Small intestine (tissue), 7 donors: ENCODE data around the gene CDC45. TPM values are rescaled to one million over a fixed set of nuclear protein-coding genes. Genes with fewer than 3 reads are reported as not detected.

Source experiments
- DNase-seq, 2 donors: peaks; one replicate each; pipeline versions ENCODE4 v3.0.0 to v3.0.0-alpha.2; 2013
- FAIRE-seq: peaks from 2 replicates; lab custom pipeline; 2012; peaks lifted over from hg19 to GRCh38; lab: Jason Lieb, UNC
- H3K27ac ChIP-seq, 3 donors: one replicate each; pipeline ENCODE4 v1.5.1; 2013; ENCODE audit warnings: low read length in 2 of 3, mild to moderate bottlenecking in 2 of 3, control low read depth in 1 of 3, inconsistent platforms in 1 of 3, low read depth in 1 of 3, moderate library complexity in 1 of 3
- H3K27me3 ChIP-seq, 3 donors: one replicate each; pipeline ENCODE4 v1.6.1; 2013; ENCODE audit warnings: low read length in 3 of 3, inconsistent platforms in 1 of 3; ENCODE audit not compliant: control insufficient read depth in 3 of 3, insufficient read depth in 3 of 3
- H3K36me3 ChIP-seq, 3 donors: one replicate each; pipeline ENCODE4 v1.6.1; 2013; ENCODE audit warnings: low read length in 3 of 3, inconsistent platforms in 1 of 3, low read depth in 1 of 3, mild to moderate bottlenecking in 1 of 3, moderate library complexity in 1 of 3; ENCODE audit not compliant: control insufficient read depth in 3 of 3, insufficient read depth in 2 of 3
- H3K4me1 ChIP-seq, 3 donors: one replicate each; pipeline ENCODE4 v1.6.1; 2013; ENCODE audit warnings: low read length in 2 of 3, inconsistent platforms in 1 of 3, low read depth in 1 of 3, mild to moderate bottlenecking in 1 of 3, moderate library complexity in 1 of 3; ENCODE audit not compliant: control insufficient read depth in 3 of 3, insufficient read depth in 2 of 3
- H3K4me3 ChIP-seq, 3 donors: one replicate each; pipeline ENCODE4 v1.5.1; 2013; ENCODE audit warnings: low read length in 3 of 3, control low read depth in 1 of 3, inconsistent platforms in 1 of 3, low read depth in 1 of 3, mild to moderate bottlenecking in 1 of 3, moderate library complexity in 1 of 3
- H3K9me3 ChIP-seq, 2 donors: one replicate each; pipeline ENCODE4 v1.6.1; 2013; ENCODE audit warnings: low read depth in 1 of 2, low read length in 1 of 2; ENCODE audit not compliant: control insufficient read depth in 2 of 2, insufficient read depth in 1 of 2
- WGBS, 3 donors: extraction: QIAGEN DNeasy Blood & Tissue Kit; methylation state at CpG; one replicate each; pipeline ENCODE4 v1.1.7; 2013; 5-methylcytosine and 5-hydroxymethylcytosine counted together
- polyA plus RNA-seq, 4 donors: library from polyadenylated mRNA; stranded (reverse) in 3 of 4; unstranded in 1 of 4; fragments of 200-250 nt in 3 of 4; fragments of 120-200 nt in 1 of 4; gene quantifications; one replicate each; pipeline versions ENCODE4 v1.2.1 to v1.2.3, GENCODE V29; 2013
- donor health status: healthy with polysubstance abuse.
- donor health status: control.
- donor health status: control.
- donor health status: Bipolar disorder and iron deficiency.
- donor health status: healthy.

Gene CDC45
- polyA plus RNA-seq, 4 donors = 2.2 to 13.8 (median 5.6) TPM

- Histone ChIP-seq H3K9me3 (no peaks in the 10 kb centered on the region), H3K4me3 (no peak overlapping the region), H3K36me3 (peaks cover 0 to 24% (median 0%) of the 10 kb centered on the region in 3 donors), H3K27ac (no peak overlapping the region), H3K4me1 (no peaks in the 10 kb centered on the region), H3K27me3 (no peaks in the 10 kb centered on the region)
- DNase-seq = no peak
- WGBS, 3 donors = 94 to 98% (median 97%) methylated on average over 4 of the region's 4 CpGs
- no peak for FAIRE-seq
These were observed 27.8 kb downstream of the CDC45 start for GRCh38 chr22:19507534-19507861.

- DNase-seq = no peak
- no peaks in the 10 kb centered on the region for H3K27me3 ChIP-seq
- H3K4me1 ChIP-seq = no peaks in the 10 kb centered on the region
- 92 to 97% (median 95%) methylated on average over 10 of the region's 10 CpGs for WGBS, 3 donors
- H3K4me3 ChIP-seq = no peak overlapping the region
- no peak for FAIRE-seq
- no peaks in the 10 kb centered on the region for H3K9me3 ChIP-seq
- H3K36me3 ChIP-seq = peaks cover 0 to 24% (median 0%) of the 10 kb centered on the region in 3 donors
- H3K27ac ChIP-seq = no peak overlapping the region
These were observed 28.5 kb downstream of the CDC45 start for GRCh38 chr22:19508024-19508776.

GRCh38 chr22:19509191-19509590, 29.5 kb downstream of the CDC45 start:
- 89 to 93% (median 92%) methylated on average over 3 of the region's 3 CpGs for WGBS, 3 donors
- no peaks in the 10 kb centered on the region for H3K4me1 ChIP-seq
- H3K27me3 ChIP-seq = no peaks in the 10 kb centered on the region
- H3K9me3 ChIP-seq = no peaks in the 10 kb centered on the region
- no peak overlapping the region for H3K4me3 ChIP-seq
- peaks cover 0 to 27% (median 0%) of the 10 kb centered on the region in 3 donors for H3K36me3 ChIP-seq
- H3K27ac ChIP-seq = no peak overlapping the region
- FAIRE-seq = no peak
- no peak for DNase-seq

- Histone ChIP-seq H3K36me3 (peaks cover 0 to 31% (median 0%) of the 10 kb centered on the region in 3 donors), H3K9me3 (no peaks in the 10 kb centered on the region), H3K27me3 (no peaks in the 10 kb centered on the region), H3K4me3 (no peak overlapping the region), H3K27ac (no peak overlapping the region), H3K4me1 (no peaks in the 10 kb centered on the region)
- WGBS, 3 donors = 95 to 96% (median 96%) methylated on average over 2 of the region's 2 CpGs
- FAIRE-seq (no peak), DNase-seq (no peak)
These were observed 30.2 kb downstream of the CDC45 start for GRCh38 chr22:19509923-19510322.

GRCh38 chr22:19510919-19511341, 31.2 kb downstream of the CDC45 start:
- no peaks in the 10 kb centered on the region for H3K27me3 ChIP-seq
- no peaks in the 10 kb centered on the region for H3K4me1 ChIP-seq
- FAIRE-seq (no peak), DNase-seq (no peak)
- no peaks in the 10 kb centered on the region for H3K9me3 ChIP-seq
- no peak overlapping the region for H3K27ac ChIP-seq
- 67 to 97% (median 86%) methylated on average over 2 of the region's 2 CpGs for WGBS, 3 donors
- H3K4me3 ChIP-seq = no peak overlapping the region
- H3K36me3 ChIP-seq = peaks cover 0 to 26% (median 0%) of the 10 kb centered on the region in 3 donors

- Histone ChIP-seq H3K36me3 (peaks cover 0 to 22% (median 0%) of the 10 kb centered on the region in 3 donors), H3K9me3 (no peaks in the 10 kb centered on the region), H3K27me3 (no peaks in the 10 kb centered on the region), H3K4me1 (no peaks in the 10 kb centered on the region), H3K4me3 (no peak overlapping the region), H3K27ac (no peak overlapping the region)
- no peak for DNase-seq
- WGBS, 3 donors = 52 to 75% (median 63%) methylated on average over 2 of the region's 2 CpGs
- FAIRE-seq = no peak
These were observed 34.1 kb downstream of the CDC45 start for GRCh38 chr22:19513823-19514222.

GRCh38 chr22:19514831-19515565, 35.3 kb downstream of the CDC45 start:
- Histone ChIP-seq H3K36me3 (peaks cover 0 to 26% (median 0%) of the 10 kb centered on the region in 3 donors), H3K4me3 (no peak overlapping the region), H3K27me3 (no peaks in the 10 kb centered on the region), H3K27ac (no peak overlapping the region), H3K4me1 (no peaks in the 10 kb centered on the region), H3K9me3 (no peaks in the 10 kb centered on the region)
- DNase-seq = no peak
- FAIRE-seq = no peak
- 91 to 96% (median 94%) methylated on average over 14 of the region's 14 CpGs for WGBS, 3 donors

- Histone ChIP-seq H3K27ac (no peak overlapping the region), H3K27me3 (no peaks in the 10 kb centered on the region), H3K9me3 (no peaks in the 10 kb centered on the region), H3K4me3 (no peak overlapping the region), H3K4me1 (no peaks in the 10 kb centered on the region), H3K36me3 (peaks cover 0 to 31% (median 0%) of the 10 kb centered on the region in 3 donors)
- WGBS, 3 donors = 95 to 96% (median 95%) methylated on average over 12 of the region's 12 CpGs
- FAIRE-seq (no peak), DNase-seq (no peak)
These were observed 36.1 kb downstream of the CDC45 start for GRCh38 chr22:19515654-19516377.
